ENCODE measurements around the gene SALL1.

DNA sequence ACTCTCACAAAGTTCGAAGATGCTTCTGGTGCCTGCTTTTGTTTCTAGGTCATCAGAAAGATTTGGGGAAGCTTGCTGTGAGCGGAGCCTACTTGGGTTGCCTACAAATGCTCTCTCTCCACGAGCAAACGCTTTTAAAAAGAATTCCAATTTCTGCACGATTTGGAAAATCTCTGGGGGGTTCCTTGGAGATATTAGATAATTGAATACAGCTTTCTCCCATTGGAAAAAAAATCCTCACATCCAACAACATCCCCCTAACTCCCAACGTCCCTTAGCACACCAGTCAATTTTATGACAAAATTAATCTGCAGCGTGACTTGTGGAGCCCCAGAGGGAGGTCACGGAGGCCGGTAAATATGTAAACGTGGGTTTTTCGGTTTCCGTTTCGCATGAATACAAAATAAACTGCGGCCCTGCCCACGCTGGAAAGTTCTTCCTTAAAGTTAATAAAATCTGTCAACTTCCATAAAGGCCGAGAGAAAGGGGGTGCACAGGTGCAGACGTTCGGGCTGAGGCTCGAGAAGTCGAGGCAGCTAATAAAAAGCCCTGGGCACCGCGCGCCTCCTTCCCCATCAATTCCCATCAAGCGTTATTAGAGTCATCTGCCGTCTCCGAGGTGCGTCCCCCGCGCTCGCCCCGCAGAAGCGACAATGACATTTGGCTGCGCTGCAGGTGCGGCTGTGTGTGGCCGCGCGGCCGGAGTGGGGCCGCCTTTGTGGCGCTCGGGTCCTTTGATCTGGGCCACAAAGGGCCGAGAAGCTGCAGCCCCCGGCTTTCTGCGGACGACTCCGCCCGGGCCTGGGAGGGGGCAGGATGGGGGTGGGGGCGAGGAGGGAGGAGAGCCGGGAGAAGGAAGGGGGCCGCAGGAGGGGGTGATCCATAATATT is 37.6 kb downstream of the SALL1 start:
- no peak for TF ChIP-seq POLR2A (IDR thresholded peaks at IDR 0.05)
- TF ChIP-seq, protein P1, sequence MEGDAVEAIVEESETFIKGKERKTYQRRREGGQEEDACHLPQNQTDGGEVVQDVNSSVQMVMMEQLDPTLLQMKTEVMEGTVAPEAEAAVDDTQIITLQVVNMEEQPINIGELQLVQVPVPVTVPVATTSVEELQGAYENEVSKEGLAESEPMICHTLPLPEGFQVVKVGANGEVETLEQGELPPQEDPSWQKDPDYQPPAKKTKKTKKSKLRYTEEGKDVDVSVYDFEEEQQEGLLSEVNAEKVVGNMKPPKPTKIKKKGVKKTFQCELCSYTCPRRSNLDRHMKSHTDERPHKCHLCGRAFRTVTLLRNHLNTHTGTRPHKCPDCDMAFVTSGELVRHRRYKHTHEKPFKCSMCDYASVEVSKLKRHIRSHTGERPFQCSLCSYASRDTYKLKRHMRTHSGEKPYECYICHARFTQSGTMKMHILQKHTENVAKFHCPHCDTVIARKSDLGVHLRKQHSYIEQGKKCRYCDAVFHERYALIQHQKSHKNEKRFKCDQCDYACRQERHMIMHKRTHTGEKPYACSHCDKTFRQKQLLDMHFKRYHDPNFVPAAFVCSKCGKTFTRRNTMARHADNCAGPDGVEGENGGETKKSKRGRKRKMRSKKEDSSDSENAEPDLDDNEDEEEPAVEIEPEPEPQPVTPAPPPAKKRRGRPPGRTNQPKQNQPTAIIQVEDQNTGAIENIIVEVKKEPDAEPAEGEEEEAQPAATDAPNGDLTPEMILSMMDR (IDR thresholded peaks at IDR 0.05), result no peak
- no peak for TF ChIP-seq POLR2AphosphoS5 (IDR thresholded peaks at IDR 0.05)
